GM12874 (cell line): Measurements from ENCODE around the gene LPO.

Experiments
- CTCF ChIP-seq: IDR thresholded peaks from 2 replicates; pipeline ENCODE4 v1.5.1; 2011; ENCODE audit warnings: low read depth, mild to moderate bottlenecking, control low read depth, low read length, moderate library complexity; ENCODE audit not compliant: insufficient read depth

LPO gene

GRCh38 chr17:58310511-58311428, 72.4 kb downstream of the LPO start:
- no peak for TF ChIP-seq CTCF

GRCh38 chr17:58311429-58311894, 73.1 kb downstream of the LPO start:
- TF ChIP-seq CTCF, result no peak

- no peak for TF ChIP-seq CTCF
Measured at GRCh38 chr17:58312021-58312630, 73.7 kb downstream of the LPO start.

- TF ChIP-seq CTCF, result no peak
Measured at GRCh38 chr17:58312829-58313228, 74.4 kb downstream of the LPO start.

- no peak for TF ChIP-seq CTCF
Measured at GRCh38 chr17:58313815-58314705, 75.7 kb downstream of the LPO start.

- TF ChIP-seq CTCF, result no peak
Measured at GRCh38 chr17:58314706-58315015, 76.3 kb downstream of the LPO start.

GRCh38 chr17:58315281-58315711, 76.9 kb downstream of the LPO start:
- no peak for TF ChIP-seq CTCF
